ENCODE results near the gene CBLB.

Gene CBLB

DNA sequence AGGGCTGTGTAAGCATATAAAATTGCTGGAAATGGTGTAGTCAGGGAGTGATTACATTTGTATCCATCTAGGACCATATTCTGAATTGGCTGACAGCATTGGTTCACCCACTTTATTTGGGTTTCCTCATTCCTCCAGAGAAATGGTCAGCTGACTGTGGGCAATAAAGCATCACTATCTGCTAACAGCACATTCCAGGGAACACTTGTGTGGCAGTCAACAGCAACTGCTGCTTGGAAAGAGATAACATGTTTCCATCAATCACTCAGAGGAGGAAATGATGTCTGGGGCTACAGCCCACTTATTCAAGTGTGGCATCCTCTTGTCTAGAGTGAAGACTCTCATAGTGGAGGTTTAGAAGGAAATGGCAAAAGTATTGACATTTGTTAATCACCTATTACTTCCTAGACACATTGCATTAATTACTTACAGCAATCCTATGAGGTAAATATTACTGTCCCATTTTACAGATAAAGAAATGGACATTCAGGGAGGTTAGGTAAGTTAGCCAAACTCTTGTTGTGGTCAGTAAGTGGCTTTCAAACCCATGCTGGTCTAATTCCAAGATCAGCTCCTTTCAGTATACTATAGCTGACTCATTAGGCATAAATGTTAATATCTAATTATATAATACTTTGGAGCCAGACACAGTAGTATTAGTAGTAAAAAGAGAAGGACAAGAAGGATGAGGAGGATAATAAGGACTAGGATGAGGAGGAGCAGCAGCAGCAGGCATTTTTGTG lies 254.4 kb downstream of the CBLB start:
- no peak overlapping the region for H3K9ac ChIP-seq (ENCODE audit: low read depth, low read length, poor library complexity, severe bottlenecking)
- no peaks in the 10 kb centered on the region for H3K9me2 ChIP-seq (replicated peaks; ENCODE audit: low read depth, low read length)
- no peaks in the 10 kb centered on the region for H3K27me3 ChIP-seq (ENCODE audit: insufficient read depth, low read length, poor library complexity, severe bottlenecking)
- H4K20me1 ChIP-seq (ENCODE audit: insufficient read depth, low read length, poor library complexity, severe bottlenecking), result no peaks in the 10 kb centered on the region
- H3K4me3 ChIP-seq (ENCODE audit: low read length, poor library complexity, severe bottlenecking), result no peak overlapping the region
- H3K4me2 ChIP-seq (ENCODE audit: low read depth, low read length, poor library complexity, severe bottlenecking), result no peak overlapping the region
- H3K36me3 ChIP-seq (ENCODE audit: insufficient read depth, low read length), result no peaks in the 10 kb centered on the region
- H3F3A ChIP-seq (ENCODE audit: low read depth), result no peaks in the 10 kb centered on the region
- no peak overlapping the region for H2AFZ ChIP-seq (ENCODE audit: low read length)
- TF ChIP-seq EZH2phosphoT487 (IDR thresholded peaks at IDR 0.05; ENCODE audit: borderline replicate concordance), result no peak
- TF ChIP-seq, protein P1, sequence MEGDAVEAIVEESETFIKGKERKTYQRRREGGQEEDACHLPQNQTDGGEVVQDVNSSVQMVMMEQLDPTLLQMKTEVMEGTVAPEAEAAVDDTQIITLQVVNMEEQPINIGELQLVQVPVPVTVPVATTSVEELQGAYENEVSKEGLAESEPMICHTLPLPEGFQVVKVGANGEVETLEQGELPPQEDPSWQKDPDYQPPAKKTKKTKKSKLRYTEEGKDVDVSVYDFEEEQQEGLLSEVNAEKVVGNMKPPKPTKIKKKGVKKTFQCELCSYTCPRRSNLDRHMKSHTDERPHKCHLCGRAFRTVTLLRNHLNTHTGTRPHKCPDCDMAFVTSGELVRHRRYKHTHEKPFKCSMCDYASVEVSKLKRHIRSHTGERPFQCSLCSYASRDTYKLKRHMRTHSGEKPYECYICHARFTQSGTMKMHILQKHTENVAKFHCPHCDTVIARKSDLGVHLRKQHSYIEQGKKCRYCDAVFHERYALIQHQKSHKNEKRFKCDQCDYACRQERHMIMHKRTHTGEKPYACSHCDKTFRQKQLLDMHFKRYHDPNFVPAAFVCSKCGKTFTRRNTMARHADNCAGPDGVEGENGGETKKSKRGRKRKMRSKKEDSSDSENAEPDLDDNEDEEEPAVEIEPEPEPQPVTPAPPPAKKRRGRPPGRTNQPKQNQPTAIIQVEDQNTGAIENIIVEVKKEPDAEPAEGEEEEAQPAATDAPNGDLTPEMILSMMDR (conservative IDR thresholded peaks at IDR 0.05; ENCODE audit: low read length), result no peak
- H3K79me2 ChIP-seq (ENCODE audit: insufficient read depth, low read length), result no peaks in the 10 kb centered on the region
- no peaks in the 10 kb centered on the region for H3K9me3 ChIP-seq (ENCODE audit: insufficient read depth, low read depth, low read length)
- H3K4me1 ChIP-seq (ENCODE audit: insufficient read depth, low read length, poor library complexity, severe bottlenecking), result no peaks in the 10 kb centered on the region

DNA sequence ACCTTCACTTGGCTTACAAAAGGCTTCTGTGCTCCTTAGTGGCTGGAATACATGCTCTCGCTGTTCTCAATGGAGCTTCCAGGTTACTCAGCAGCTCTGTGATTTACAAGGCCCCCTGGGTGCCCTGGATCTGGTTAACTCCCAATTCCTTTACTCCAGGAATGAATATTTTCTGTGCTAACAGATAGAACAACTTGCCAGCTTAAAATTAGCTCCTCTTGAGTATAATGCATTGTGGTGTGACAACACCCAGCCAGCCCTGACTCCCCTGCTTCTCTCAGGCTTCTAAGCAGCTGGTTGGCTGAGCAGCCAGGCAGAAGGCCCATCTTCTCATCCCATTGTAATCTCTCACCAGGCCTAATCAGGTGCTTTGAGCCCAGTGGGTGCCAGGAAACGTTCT lies 255.7 kb downstream of the CBLB start:
- no peak overlapping the region for H3K4me2 ChIP-seq (ENCODE audit: low read depth, low read length, poor library complexity, severe bottlenecking)
- TF ChIP-seq EZH2phosphoT487 (IDR thresholded peaks at IDR 0.05; ENCODE audit: borderline replicate concordance), result no peak
- TF ChIP-seq, protein P1 (conservative IDR thresholded peaks at IDR 0.05; ENCODE audit: low read length), result no peak
- no peaks in the 10 kb centered on the region for H4K20me1 ChIP-seq (ENCODE audit: insufficient read depth, low read length, poor library complexity, severe bottlenecking)
- H3K79me2 ChIP-seq (ENCODE audit: insufficient read depth, low read length), result no peaks in the 10 kb centered on the region
- H3K4me3 ChIP-seq (ENCODE audit: low read length, poor library complexity, severe bottlenecking), result no peak overlapping the region
- H3K9me3 ChIP-seq (ENCODE audit: insufficient read depth, low read depth, low read length), result no peaks in the 10 kb centered on the region
- no peaks in the 10 kb centered on the region for H3K4me1 ChIP-seq (ENCODE audit: insufficient read depth, low read length, poor library complexity, severe bottlenecking)
- no peaks in the 10 kb centered on the region for H3F3A ChIP-seq (ENCODE audit: low read depth)
- no peaks in the 10 kb centered on the region for H3K9me2 ChIP-seq (replicated peaks; ENCODE audit: low read depth, low read length)
- H3K9ac ChIP-seq (ENCODE audit: low read depth, low read length, poor library complexity, severe bottlenecking), result no peak overlapping the region
- H3K36me3 ChIP-seq (ENCODE audit: insufficient read depth, low read length), result no peaks in the 10 kb centered on the region
- no peaks in the 10 kb centered on the region for H3K27me3 ChIP-seq (ENCODE audit: insufficient read depth, low read length, poor library complexity, severe bottlenecking)
- H2AFZ ChIP-seq (ENCODE audit: low read length), result no peak overlapping the region

DNA sequence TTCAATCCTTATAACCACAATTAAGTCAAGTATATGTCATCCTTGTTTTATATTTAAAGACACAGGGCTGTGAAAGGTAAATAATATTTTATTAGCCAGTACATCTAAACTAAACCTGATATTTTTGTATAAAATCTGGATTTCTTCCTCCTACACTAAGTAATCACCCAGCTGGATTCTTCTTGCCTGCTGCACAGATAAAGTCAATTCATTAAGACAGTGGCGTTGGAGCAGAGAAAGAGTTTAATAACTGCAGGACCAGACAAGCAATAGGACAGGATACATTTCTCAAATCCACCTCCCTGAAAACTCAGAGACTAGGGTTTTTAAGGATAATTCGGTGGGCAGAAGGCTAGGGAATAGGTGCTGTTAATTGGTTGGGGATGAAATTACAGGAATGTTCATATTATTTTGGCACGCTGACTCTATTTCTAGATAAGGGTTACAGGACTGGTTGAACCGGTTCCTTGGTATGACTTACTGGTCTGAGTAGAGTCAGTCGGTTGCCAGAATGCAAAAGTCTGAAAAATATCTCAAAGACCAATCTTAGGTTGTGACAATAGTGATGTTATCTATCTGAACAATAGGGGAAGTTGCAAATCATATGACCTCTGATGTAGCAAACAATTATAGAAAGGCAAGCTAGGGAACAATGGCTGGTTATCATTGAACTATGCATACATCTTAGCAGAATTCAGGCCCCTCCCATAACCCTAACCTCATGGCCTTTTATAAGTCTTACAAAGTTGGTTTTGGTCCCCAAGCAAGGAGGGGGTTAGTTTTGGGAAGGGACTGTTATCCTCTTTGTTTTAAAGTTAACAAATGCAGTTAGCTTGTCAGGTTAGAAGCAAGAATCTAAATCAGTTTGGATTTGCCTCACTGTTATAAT lies 257.3 kb downstream of the CBLB start:
- Histone ChIP-seq H3K79me2 (ENCODE audit: insufficient read depth, low read length) (no peaks in the 10 kb centered on the region), H3K9me2 (replicated peaks; ENCODE audit: low read depth, low read length) (no peaks in the 10 kb centered on the region)

More for the DNA sequence above, 257.3 kb downstream of the CBLB start:
- no peaks in the 10 kb centered on the region for H3K9me3 ChIP-seq (ENCODE audit: insufficient read depth, low read depth, low read length)
- H3K9ac ChIP-seq (ENCODE audit: low read depth, low read length, poor library complexity, severe bottlenecking), result no peak overlapping the region
- no peaks in the 10 kb centered on the region for H3K36me3 ChIP-seq (ENCODE audit: insufficient read depth, low read length)
- H3K4me1 ChIP-seq (ENCODE audit: insufficient read depth, low read length, poor library complexity, severe bottlenecking), result no peaks in the 10 kb centered on the region
- H3K4me3 ChIP-seq (ENCODE audit: low read length, poor library complexity, severe bottlenecking), result no peak overlapping the region
- H3K4me2 ChIP-seq (ENCODE audit: low read depth, low read length, poor library complexity, severe bottlenecking), result no peak overlapping the region
- no peak overlapping the region for H2AFZ ChIP-seq (ENCODE audit: low read length)
- no peaks in the 10 kb centered on the region for H3F3A ChIP-seq (ENCODE audit: low read depth)
- H3K27me3 ChIP-seq (ENCODE audit: insufficient read depth, low read length, poor library complexity, severe bottlenecking), result no peaks in the 10 kb centered on the region
- H4K20me1 ChIP-seq (ENCODE audit: insufficient read depth, low read length, poor library complexity, severe bottlenecking), result no peaks in the 10 kb centered on the region
- no peak for TF ChIP-seq EZH2phosphoT487 (IDR thresholded peaks at IDR 0.05; ENCODE audit: borderline replicate concordance)
